GM10266 (cell line): ENCODE results near the gene VPS37C.
A peak's percentile ranks its signal among the peaks of the same experiment; 100 is the strongest.
"Not testable (repeated sequence)": the region's sequence is repeated elsewhere in the genome, so short reads cannot be mapped to it uniquely, and the experiment has no call there.

Source experiments
- DNase-seq: peaks from one replicate; pipeline ENCODE4 v3.0.0; 2012; ENCODE audit errors: extremely low spot score
- TF ChIP-seq, protein P1 (sequence below): IDR thresholded peaks from 2 replicates; pipeline ENCODE4 v1.5.1; 2012; ENCODE audit warnings: mild to moderate bottlenecking, low read depth; ENCODE audit not compliant: control insufficient read depth, insufficient read depth; ENCODE audit errors: missing control alignments

The VPS37C gene

DNA sequence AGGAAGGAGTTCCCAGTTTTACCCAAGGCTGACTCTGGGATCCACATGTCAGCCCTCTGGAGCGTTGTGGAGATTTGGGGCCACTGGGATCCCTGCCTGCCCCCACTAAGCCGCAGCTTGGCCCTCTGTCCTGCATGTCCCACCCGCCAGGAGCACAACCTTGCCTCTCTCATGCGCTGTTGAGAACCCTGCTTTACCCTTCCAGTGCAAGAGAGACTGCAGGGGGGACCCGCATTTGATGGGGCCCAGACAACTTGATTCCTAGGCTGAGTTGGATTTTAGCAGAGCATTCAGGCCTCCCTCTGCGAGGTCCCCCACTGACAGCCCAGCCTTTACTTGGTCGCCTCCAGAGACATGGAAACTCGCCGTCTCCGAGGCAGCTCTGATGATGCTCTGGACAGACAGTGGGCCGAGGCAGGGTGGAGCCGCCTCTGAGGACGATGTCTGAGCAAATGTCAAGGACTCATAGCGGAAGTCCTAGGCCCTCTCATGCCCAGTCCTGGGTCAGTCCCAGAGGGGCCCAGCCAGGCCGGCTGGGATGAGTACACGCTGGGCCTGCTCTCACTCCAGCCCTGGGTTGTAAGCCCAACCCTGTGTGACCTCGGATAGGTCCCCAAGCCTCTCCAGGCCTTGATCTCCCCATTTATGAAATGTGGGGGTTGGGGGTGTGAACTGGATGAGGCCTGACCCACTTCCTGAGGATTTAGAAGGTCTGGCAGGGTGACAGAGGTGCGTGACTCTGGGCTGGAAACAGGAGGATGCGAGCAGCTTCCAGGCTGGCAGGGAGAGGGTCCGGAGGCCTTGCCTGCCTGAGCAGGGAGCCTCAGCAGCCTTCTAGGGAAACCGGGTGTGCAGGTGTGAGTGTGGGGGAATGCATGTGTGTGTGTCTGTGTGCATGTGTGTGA lies 58.3 kb downstream of the VPS37C start:
- DNase-seq: no peak
- TF ChIP-seq, protein P1, sequence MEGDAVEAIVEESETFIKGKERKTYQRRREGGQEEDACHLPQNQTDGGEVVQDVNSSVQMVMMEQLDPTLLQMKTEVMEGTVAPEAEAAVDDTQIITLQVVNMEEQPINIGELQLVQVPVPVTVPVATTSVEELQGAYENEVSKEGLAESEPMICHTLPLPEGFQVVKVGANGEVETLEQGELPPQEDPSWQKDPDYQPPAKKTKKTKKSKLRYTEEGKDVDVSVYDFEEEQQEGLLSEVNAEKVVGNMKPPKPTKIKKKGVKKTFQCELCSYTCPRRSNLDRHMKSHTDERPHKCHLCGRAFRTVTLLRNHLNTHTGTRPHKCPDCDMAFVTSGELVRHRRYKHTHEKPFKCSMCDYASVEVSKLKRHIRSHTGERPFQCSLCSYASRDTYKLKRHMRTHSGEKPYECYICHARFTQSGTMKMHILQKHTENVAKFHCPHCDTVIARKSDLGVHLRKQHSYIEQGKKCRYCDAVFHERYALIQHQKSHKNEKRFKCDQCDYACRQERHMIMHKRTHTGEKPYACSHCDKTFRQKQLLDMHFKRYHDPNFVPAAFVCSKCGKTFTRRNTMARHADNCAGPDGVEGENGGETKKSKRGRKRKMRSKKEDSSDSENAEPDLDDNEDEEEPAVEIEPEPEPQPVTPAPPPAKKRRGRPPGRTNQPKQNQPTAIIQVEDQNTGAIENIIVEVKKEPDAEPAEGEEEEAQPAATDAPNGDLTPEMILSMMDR: no peak

DNA sequence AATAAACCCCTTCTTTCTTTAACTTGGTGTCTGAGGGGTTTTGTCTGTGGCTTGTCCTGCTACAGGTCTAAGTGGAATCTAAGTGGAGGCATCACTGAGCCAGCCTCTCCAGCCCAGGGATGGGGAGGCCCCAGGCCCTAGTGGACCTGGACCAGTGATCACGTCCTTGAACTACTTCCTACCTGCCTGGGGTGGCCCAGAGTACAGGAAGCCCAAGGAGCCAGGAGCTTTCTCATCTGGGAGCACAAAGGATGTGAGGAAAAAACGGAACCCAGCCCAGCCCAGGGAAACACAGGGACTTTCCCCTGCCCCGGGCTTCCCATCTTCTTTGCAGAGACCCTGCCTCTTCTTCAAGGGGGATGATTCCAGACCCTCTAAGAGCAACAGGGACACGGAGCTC lies 62.4 kb downstream of the VPS37C start:
- no peak for DNase-seq
- TF ChIP-seq, protein P1: no peak

DNA sequence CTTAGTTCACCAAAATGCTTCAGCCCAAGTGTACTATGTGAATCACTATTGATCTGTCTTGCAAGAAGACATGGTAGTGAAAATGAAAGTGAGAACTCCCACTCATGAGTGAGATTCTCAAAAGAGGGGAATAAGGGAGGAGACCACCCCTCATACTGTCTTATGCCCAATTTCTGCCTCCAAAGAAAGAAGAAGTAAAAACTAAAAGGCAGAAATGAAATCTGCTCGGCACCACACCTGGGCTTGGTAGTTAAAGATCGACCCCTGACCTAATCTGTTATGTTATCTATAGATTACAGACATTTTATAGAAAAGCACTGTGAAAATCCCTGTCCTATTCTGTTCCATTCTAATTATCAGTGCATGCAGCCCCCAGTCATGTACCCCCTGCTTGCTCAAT lies 63.0 kb downstream of the VPS37C start:
- DNase-seq: not testable (repeated sequence)

DNA sequence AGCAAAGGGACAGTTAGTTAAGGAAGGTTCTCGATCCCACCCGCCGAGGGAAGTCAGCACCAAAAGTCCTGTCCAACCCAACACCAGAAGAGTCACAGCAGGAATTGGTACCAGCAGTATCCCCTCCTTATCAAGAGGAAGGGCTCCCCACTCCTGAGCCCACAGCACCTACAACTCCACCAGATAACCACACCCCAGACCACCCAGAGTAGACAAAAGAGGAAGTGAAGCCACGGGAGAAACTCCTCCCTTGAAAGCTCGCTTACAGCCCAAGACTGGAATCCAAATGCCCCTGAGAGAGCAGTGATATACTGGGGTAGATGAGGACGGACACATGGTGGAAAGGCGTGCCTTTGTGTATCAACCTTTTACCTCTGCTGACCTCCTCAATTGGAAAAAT lies 66.2 kb downstream of the VPS37C start:
- TF ChIP-seq, protein P1: no peak
- DNase-seq: no peak

DNA sequence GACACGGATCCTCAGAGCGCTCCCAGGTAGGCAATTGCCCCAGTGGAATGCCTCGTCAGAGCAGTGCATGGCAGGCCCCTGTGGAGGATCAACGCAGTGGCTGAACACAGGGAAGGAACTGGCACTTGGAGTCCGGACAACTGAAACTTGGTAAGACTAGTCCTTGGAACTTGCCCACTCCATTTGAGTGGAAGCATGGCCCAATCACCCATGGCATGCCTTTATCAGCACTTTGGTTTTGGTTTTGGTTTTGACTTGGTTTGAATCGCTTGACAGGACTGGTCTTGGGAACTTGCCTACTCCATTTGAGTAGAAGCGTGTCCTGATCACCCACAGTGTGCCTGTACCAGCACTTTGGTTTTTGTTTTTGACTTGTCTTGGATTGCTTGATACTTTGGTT lies 67.1 kb downstream of the VPS37C start:
- DNase-seq: not testable (repeated sequence)

DNA sequence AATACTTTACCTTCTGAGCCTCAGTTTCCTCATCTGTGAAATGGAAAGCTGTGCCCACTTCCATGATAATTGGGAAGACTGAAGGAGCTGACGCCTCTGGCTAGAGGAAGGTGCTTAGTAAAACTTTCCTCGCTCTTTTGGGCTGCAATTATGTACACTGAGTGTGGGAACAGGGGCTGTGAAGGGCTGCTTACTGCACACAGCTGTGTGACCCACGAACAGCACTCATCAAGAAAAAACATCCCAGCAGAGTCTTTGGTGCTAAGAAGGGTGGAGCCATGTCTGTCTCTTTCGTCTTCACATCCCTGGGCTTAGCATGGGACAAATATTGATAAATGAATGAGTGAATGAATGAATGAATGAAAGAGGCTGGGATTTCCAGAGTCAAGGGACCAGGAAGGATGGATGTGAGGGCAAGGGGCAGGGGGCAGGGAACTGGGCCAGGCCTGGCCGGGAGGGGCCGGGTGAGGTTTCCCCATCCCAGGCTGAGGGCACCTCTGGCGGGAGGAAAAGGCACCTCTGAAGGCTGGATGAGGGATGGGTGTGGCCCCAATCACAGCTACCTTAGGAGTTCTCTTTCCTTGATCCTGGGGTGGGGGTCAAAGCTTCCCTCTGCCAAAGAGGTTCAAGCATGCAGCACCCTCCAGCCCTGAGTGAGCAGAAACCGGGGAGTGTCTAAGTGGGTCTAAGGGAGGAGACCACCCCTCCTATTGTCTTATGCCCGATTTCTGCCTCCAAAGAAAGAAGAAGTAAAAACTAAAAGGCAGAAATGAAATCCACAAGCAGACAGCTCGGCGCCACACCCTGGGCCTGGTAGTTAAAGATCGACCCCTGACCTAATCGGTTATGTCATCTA lies 68.1 kb downstream of the VPS37C start:
- TF ChIP-seq, protein P1: no peak
- DNase-seq: no peak

DNA sequence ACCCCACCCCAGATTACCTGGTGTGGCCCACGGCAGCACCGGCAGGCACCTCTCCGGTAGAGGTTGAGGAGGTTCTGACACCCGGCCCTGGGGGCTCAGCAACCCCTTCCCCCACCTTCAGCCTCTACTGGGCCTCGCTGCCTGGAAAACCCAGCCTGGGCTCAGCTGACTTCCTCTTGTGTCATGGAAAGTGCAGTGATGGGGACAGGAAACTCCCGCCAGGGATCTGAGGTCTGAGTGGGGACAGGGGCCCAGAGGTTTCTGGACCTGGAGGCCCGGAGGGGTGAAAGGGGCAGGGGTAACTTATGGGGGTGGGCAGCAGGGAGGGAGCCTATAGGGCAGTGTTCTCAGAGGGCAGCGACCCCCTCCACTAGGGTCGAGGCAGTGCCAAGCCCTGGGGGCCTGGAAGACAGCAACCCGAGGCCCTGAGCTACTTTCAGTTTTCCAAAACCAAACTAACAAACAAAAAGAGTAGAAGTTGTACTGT lies 68.9 kb downstream of the VPS37C start:
- TF ChIP-seq, protein P1: no peak
- DNase-seq: peak; percentile 71

DNA sequence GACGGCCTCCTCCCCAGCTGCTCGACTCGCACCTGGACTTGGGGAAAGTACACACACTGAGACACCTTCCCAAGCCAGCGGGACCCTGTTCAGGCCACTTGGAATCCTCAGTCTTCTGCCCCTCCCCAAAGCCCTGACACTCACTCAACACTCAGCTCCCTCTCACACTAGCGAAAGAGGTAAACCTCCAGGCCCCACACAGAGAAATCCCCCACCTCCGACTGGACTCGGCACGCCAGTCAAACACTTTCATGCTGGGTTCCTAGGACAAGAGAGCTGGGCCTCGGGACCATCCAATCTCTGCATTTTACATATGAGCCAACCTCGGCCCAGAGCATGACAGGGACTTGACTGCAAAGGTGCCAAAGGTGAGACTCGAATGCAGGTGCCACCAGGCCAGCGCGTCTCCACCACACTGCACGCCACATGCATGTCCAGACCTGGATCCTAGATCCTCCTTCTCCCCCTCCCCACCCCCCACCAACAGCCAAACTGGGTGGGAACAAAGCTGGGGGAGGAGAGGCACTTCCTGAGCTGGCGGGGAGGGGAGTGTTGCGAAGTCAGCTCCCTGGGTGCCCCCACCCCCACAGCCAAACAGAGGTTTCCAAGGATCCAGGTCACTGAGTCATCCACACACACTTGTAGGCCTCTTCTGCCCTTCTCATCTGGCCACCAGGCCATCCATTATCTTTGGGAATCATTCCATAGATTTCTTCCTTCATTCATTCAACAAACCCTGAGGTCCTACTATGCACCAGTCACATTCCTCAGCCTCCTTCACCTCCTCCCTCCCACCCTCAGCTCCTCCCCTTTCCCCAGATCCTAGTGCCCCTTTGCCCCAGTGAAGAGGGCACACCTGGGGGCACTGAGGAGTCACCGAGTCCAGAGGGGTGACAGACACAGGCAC lies 69.6 kb downstream of the VPS37C start:
- DNase-seq: no peak
- TF ChIP-seq, protein P1: no peak
